IPS-20b (cell line): ENCODE results near the gene UNC13A.
A peak's percentile ranks its signal among the peaks of the same experiment; 100 is the strongest.

Source experiments
- H3K27ac ChIP-seq: one replicate; pipeline ENCODE4 v1.5.1; 2013; ENCODE audit warnings: low read length
- H3K27me3 ChIP-seq: 2 replicates; pipeline ENCODE4 v1.6.1; 2013; ENCODE audit warnings: mild to moderate bottlenecking, low read length, inconsistent platforms; ENCODE audit not compliant: insufficient read depth
- H3K36me3 ChIP-seq: 2 replicates; pipeline ENCODE4 v1.6.1; 2013; ENCODE audit warnings: low read depth, mild to moderate bottlenecking, inconsistent platforms, low read length, moderate library complexity; ENCODE audit not compliant: insufficient read depth
- H3K4me1 ChIP-seq: 2 replicates; pipeline ENCODE4 v1.6.1; 2013; ENCODE audit warnings: mild to moderate bottlenecking, control low read depth, inconsistent platforms, low read length, moderate library complexity; ENCODE audit not compliant: insufficient read depth
- H3K4me3 ChIP-seq: 2 replicates; pipeline ENCODE4 v1.5.1; 2013; ENCODE audit warnings: mild to moderate bottlenecking, low read length, inconsistent platforms
- H3K9ac ChIP-seq: 2 replicates; pipeline ENCODE4 v1.6.1; 2013; ENCODE audit warnings: low read depth, mild to moderate bottlenecking, inconsistent platforms, low read length, moderate library complexity
- H3K9me3 ChIP-seq: 2 replicates; pipeline ENCODE4 v1.6.1; 2013; ENCODE audit warnings: mild to moderate bottlenecking, low read depth, low read length, inconsistent platforms; ENCODE audit not compliant: insufficient read depth

UNC13A gene

DNA sequence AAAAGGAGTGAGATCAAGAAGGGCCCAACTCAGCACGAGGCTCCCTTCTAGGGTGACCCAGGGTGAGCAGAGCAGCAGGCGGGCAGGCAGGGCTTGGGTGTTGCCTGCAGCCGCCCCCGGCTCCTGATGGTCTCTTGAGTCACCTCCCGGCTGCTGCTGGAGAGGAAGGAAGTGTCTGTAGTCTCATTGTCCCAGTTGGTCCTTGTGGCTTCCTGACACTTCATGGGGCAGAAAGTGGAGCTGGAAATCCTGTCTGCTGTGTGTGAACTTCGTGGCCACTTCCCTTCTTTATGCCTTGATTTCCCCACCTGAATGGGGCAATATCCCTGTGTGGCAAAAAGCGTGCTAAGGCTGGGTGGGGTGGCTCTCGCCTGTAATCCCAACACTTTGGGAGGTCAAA, 33.7 kb upstream of the UNC13A start:
- Histone ChIP-seq H3K27me3 (no peaks in the 10 kb centered on the region), H3K4me1 (no peaks in the 10 kb centered on the region; the same call in 1 of the 2 replicates), H3K36me3 (peaks cover 52% of the 10 kb centered on the region), H3K4me3 (no peak overlapping the region), H3K27ac (no peak overlapping the region), H3K9ac (no peak overlapping the region), H3K9me3 (no peaks in the 10 kb centered on the region)

DNA sequence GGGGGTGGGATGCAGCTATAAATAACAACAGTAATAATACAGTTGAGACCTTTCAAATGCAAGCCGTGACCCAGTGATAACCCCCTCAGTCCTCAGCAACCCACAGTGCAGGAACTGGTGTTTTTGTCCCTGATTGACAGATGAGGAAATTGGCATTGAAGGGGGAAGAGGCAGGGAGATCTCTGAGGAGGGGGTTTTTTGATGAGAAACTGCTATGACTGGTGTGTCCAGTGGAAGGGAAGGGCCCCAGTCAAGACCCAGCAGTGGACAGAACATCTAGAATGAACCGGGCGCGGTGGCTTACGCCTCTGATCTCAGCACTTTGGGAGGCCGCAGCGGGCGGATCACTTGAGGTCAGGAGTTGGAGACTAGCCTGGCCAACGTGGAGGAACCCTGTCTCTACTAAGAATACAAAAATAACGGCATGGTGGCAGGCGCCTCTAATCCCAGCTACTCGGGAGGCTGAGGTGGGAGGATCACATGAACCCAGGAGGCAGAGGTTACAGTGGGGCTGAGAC, 33.0 kb upstream of the UNC13A start:
- H3K27me3 ChIP-seq, result no peaks in the 10 kb centered on the region
- H3K4me3 ChIP-seq, result no peak overlapping the region
- no peak overlapping the region for H3K27ac ChIP-seq
- no peak overlapping the region; the same call in 1 of the 2 replicates for H3K9ac ChIP-seq
- peaks cover 46% of the 10 kb centered on the region for H3K36me3 ChIP-seq
- H3K4me1 ChIP-seq, result no peaks in the 10 kb centered on the region; the same call in 1 of the 2 replicates
- no peaks in the 10 kb centered on the region for H3K9me3 ChIP-seq

DNA sequence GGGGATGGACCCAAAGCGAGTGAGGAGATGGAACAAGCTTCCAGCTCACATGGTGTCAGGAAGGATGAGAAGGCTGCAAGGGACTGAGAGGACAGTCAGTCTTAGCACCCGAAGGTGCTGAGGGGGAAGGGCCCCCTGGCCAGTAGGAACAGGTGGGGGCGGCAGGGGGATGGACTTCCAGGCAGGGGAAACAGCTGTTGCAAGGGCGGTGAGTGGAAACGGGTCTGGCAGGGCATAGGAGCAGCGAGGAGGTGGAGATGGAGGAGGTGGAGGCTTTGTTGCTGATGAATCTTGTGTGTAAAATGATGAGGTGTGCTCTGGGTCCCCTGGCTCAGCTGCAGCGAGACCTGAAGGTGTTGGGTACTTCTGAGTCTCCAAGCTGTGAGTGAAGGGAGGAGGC, 32.3 kb upstream of the UNC13A start:
- H3K36me3 ChIP-seq, result peaks cover 39% of the 10 kb centered on the region
- H3K9me3 ChIP-seq, result no peaks in the 10 kb centered on the region
- no peak overlapping the region for H3K27ac ChIP-seq

DNA sequence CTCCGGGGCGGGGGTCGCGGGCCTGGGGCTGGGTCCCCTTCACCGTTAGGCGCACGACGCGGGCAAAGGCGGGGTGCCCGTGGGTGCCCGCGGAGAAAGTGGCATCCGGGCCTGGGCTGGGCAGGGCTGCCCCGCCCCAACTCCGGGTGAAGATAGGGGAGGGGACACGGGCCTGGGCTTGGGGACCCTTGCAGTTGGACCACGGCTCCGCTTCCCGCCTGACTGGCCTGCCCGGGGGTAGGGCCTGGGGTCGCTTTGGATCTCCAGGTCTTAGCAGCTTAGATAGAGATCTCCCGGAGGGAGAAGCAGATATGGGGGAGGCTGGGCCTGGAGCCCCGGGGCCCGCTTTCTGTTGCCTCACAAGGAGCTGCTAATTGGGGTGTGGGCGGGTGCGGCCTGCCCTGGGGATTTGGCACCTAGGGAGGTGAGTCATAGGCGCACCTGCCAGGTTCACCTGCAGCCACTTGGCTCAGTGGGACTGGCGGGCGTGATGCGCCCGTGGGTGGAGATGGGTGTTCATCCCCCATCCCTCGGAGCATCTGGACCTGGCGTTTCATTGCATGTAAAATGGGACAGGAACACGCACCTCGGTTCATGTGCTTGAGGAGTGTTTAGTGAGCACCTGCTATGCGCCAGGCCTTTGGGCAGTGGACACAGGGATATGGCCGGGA, 31.7 kb upstream of the UNC13A start:
- Histone ChIP-seq H3K27ac (no peak overlapping the region), H3K9me3 (no peaks in the 10 kb centered on the region), H3K36me3 (peaks cover 34% of the 10 kb centered on the region), H3K4me1 (no peaks in the 10 kb centered on the region; the same call in 1 of the 2 replicates), H3K9ac (peak overlapping the region; percentile 79), H3K4me3 (peak overlapping the region; percentile 89), H3K27me3 (no peaks in the 10 kb centered on the region)

More for the DNA sequence above, 32.3 kb upstream of the UNC13A start:
- Histone ChIP-seq H3K27me3 (no peaks in the 10 kb centered on the region), H3K4me1 (no peaks in the 10 kb centered on the region; the same call in 1 of the 2 replicates), H3K4me3 (peak overlapping the region; percentile 89), H3K9ac (peak overlapping the region; percentile 79; the same call in 1 of the 2 replicates)

DNA sequence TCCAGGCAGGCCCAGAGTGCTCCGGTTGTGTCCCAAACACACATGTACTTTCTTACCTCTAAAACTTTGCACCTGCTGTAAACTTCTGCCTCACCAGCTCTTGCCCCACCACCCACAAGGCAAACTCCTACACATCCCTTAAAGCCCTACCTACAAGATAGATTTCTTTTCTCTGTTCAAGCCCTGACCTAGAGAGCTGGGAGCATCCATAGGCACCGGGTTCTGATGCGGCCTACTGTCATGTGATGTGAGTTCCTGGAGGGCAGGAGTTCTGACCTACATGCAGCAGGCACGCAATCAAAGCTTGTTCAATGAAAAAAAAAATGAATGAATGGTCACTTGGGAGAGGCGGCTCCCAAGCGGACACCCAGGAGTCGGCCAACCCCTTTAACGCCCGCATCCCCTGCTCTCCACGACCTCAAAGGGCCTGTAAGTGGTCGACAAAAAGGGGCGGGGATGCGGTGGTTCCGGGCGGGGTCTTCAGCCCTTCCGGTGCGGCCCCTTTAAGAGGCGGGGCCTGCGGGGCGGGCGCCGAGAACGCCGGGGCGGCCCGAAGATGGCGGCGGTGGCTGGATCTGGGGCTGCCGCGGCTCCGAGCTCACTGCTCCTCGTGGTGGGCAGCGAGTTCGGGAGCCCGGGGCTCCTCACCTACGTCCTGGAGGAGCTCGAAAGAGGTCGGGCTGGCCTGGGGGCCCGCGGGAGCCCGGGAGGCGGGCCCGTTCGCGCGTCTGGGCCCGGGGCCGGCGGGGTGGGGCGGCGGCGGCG, 31.0 kb upstream of the UNC13A start, which contains the start of gene MAP1S:
TSS of gene MAP1S (plus strand) at position 534 of the 765 bp plus-strand sequence. CDS start at position 557, 23 bp downstream.
- Histone ChIP-seq H3K27ac (peak within 1 kb of the TSS; percentile 21), H3K4me3 (peak within 1 kb of the TSS; percentile 89), H3K9ac (peak within 1 kb of the TSS; percentile 79), H3K36me3 (peaks cover 26% of the 10 kb centered on the region), H3K9me3 (no peaks in the 10 kb centered on the region), H3K27me3 (no peaks in the 10 kb centered on the region), H3K4me1 (no peaks in the 10 kb centered on the region; the same call in 1 of the 2 replicates)

DNA sequence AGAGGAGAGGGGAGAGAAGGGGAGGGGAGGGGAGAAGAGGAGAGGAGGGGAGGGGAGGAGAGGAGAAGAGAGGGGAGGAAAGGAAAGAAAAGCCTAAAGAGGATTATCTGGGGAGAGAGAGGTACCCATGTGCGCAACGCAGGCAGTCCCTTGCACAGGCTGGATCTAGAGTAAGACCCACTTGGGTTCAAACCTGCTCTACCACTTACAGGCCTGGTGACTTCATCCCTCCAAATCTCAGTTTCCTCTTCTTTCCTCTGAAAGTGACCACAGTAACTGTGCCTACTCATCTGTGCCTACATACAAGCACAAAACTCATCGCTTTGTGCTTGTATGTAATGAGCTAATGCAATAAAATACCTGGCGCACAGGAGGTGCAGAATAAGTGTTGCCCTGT, 30.4 kb upstream of the UNC13A start:
- H3K4me1 ChIP-seq, result no peaks in the 10 kb centered on the region; the same call in 1 of the 2 replicates

DNA sequence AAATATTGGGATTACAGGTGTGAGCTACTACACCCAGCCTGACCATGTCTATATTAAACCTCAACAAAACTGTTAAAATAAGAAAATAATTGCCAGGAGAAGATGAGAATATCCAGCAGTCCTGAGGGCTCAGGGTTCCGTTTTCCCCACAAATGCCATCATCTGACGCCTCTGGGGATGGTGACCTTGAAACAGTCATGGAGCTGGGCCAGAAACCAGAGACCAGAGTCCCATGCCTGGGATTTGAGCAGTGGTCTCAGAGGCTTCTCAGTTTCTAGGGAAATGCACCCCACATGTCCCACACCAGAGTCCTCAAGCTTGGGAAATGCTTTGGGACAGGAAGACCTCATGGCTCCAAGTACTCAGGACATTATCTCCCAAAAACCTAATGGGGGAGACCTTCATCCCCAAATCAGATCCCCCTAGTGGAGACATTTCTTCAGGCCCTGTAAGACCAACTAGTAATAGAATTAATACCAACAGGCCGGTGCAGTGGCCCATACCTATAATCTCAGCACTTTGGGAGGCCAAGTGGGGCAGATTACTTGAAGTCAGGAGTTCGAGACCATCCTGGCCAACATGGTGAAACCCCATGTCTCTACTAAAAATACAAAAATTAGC, 28.3 kb upstream of the UNC13A start:
- H3K9me3 ChIP-seq, result no peaks in the 10 kb centered on the region
- no peak overlapping the region for H3K27ac ChIP-seq
- no peak overlapping the region for H3K9ac ChIP-seq
- H3K4me1 ChIP-seq, result no peaks in the 10 kb centered on the region; the same call in 1 of the 2 replicates
- H3K4me3 ChIP-seq, result no peak overlapping the region
- H3K27me3 ChIP-seq, result no peaks in the 10 kb centered on the region
- peaks cover 6% of the 10 kb centered on the region; the same call in 1 of the 2 replicates for H3K36me3 ChIP-seq

More for the DNA sequence above, 30.4 kb upstream of the UNC13A start:
- H3K9me3 ChIP-seq, result no peaks in the 10 kb centered on the region
- H3K36me3 ChIP-seq, result peaks cover 21% of the 10 kb centered on the region; the same call in 1 of the 2 replicates
- H3K27me3 ChIP-seq, result no peaks in the 10 kb centered on the region
- H3K9ac ChIP-seq, result peak overlapping the region; percentile 63; the same call in 1 of the 2 replicates
- H3K27ac ChIP-seq, result no peak overlapping the region
- H3K4me3 ChIP-seq, result peak overlapping the region; percentile 89

DNA sequence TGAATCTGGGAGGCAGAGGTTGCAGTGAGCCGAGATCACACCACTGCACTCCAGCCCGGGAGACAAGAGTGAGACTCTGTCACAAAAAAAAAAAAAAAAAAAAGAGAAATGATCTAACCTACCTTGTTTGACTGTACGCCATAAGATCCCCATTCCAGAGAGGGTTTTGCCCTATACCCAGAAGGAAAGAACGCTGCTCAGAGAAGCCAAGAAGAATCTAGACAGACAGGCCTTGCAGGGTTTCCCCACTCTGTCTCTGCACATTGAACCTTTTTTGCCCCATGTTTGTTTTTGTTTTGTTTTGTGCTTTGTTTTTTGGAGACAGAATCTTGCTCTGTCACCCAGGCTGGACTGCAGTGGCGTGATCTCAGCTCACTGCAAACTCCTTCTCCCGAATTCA, 23.7 kb upstream of the UNC13A start:
- no peaks in the 10 kb centered on the region for H3K36me3 ChIP-seq
- no peaks in the 10 kb centered on the region for H3K9me3 ChIP-seq

DNA sequence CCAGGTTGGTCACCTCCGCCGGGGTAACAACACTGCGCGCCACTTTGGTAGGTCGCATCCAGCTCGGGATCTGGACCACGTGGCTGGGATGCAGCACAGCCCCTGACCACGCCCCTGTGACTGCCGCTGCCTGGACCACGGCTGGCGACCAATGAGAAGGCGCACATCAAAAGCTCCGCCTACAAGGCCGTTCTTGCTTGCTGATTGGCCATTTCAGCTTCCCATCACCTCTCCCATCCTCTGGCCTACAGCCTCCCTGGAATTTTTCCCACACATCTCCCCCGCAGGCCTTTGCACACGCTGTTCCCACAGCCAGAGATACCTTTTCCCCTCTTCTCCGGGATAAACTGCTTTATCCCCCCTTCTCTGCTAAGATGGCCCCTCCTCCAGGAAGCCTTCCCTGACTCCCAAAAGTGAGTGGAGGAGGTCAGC, 18.6 kb upstream of the UNC13A start:
- Histone ChIP-seq H3K9ac (peak overlapping the region; percentile 62; the same call in 1 of the 2 replicates), H3K4me1 (no peaks in the 10 kb centered on the region), H3K36me3 (no peaks in the 10 kb centered on the region), H3K9me3 (no peaks in the 10 kb centered on the region), H3K27ac (no peak overlapping the region), H3K4me3 (peak overlapping the region; percentile 57; the same call in 1 of the 2 replicates), H3K27me3 (peaks cover 15% of the 10 kb centered on the region; the same call in 1 of the 2 replicates)

More for the DNA sequence above, 23.7 kb upstream of the UNC13A start:
- Histone ChIP-seq H3K9ac (no peak overlapping the region), H3K27ac (no peak overlapping the region), H3K4me3 (no peak overlapping the region), H3K4me1 (no peaks in the 10 kb centered on the region), H3K27me3 (no peaks in the 10 kb centered on the region)

DNA sequence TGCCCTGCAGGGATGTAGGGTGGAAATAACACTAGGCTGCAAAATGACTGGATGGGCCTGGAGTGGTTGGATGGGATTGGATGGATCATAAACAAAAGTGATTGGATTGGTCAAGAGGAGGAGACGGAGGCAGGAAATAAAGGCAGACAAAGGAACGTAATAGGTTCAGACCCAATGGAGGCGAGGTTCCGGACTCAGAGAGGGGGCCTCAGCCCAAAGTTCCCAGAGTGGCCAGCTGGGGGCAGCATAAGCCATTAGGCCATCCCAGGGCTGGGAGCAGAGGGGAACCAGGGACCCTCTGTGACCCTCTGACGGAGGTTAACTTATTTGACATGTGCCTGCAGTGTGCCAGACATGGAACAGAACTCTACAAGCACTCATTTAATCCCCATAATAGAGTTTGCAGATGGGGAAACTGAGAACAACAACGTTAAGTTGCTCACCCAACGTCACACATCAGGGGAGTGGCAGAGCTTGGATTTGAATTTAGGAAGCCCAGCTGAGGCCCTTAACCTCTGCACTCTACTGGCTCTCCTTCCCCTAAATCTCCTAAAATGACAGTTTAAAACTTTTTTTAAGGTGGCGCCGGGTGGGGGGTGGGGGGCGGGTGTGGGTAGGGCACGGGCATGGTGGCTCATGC, 15.8 kb upstream of the UNC13A start:
- peaks cover 15% of the 10 kb centered on the region; the same call in 1 of the 2 replicates for H3K27me3 ChIP-seq
- H3K9me3 ChIP-seq, result no peaks in the 10 kb centered on the region
- H3K4me1 ChIP-seq, result no peaks in the 10 kb centered on the region
- H3K36me3 ChIP-seq, result no peaks in the 10 kb centered on the region
- no peak overlapping the region for H3K4me3 ChIP-seq
- H3K9ac ChIP-seq, result no peak overlapping the region
- no peak overlapping the region for H3K27ac ChIP-seq

DNA sequence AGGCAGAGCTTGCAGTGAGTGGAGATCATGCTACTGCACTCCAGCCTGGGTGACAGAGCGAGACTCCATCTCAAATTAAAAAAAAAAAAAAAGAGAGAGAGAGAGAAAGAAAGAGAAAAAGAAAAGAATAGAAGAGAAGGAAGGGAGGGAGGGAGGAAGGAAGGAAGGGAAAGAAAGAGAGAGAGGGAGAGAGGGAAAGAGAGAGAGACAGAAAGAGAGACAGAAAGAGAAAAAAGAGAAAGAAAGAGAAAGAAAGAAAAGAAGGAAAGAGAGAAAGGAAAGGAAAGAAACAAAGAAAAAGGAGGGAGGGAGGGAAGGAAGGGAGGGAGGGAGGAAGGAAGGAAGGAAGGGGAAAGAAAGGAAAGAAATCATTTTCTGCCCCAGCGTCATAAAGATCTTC, 7.0 kb upstream of the UNC13A start:
- Histone ChIP-seq H3K9me3 (no peaks in the 10 kb centered on the region), H3K4me3 (no peak overlapping the region), H3K27ac (no peak overlapping the region), H3K4me1 (no peaks in the 10 kb centered on the region), H3K36me3 (no peaks in the 10 kb centered on the region), H3K9ac (no peak overlapping the region), H3K27me3 (peaks cover 7% of the 10 kb centered on the region)
